ENCODE measurements around the gene GALNT16.

GALNT16 gene

GRCh38 chr14:69404883-69405282 lies 144.9 kb downstream of the GALNT16 start:
- peaks cover 17% of the 10 kb centered on the region for H3K36me3 ChIP-seq (ENCODE audit: insufficient read depth, low read length)
- H3K27ac ChIP-seq = no peak overlapping the region
- H3K9me3 ChIP-seq (ENCODE audit: low read depth, low read length) = no peaks in the 10 kb centered on the region
- DNase-seq (ENCODE audit: low read depth, low spot score) = no peak
- H3K9ac ChIP-seq (ENCODE audit: insufficient read length) = no peak overlapping the region
- no peak for TF ChIP-seq FOXP2 (optimal IDR thresholded peaks at IDR 0.05; ENCODE audit: control extremely low read depth, extremely low read length, insufficient read depth)
- no peak for TF ChIP-seq POLR2AphosphoS5 (IDR thresholded peaks at IDR 0.05; ENCODE audit: borderline replicate concordance, low read depth, low read length)
- TF ChIP-seq EZH2 (IDR thresholded peaks at IDR 0.05) = no peak
- no peak overlapping the region for H3K4me3 ChIP-seq

- no peak overlapping the region for H3K27ac ChIP-seq
- DNase-seq (ENCODE audit: low read depth, low spot score) = no peak
- no peak overlapping the region for H3K4me3 ChIP-seq
- no peaks in the 10 kb centered on the region for H3K9me3 ChIP-seq (ENCODE audit: low read depth, low read length)
- H3K9ac ChIP-seq (ENCODE audit: insufficient read length) = no peak overlapping the region
- no peak for TF ChIP-seq FOXP2 (optimal IDR thresholded peaks at IDR 0.05; ENCODE audit: control extremely low read depth, extremely low read length, insufficient read depth)
- no peak for TF ChIP-seq POLR2AphosphoS5 (IDR thresholded peaks at IDR 0.05; ENCODE audit: borderline replicate concordance, low read depth, low read length)
- TF ChIP-seq EZH2 (IDR thresholded peaks at IDR 0.05) = no peak
- H3K36me3 ChIP-seq (ENCODE audit: insufficient read depth, low read length) = peaks cover 17% of the 10 kb centered on the region
Measured at GRCh38 chr14:69405762-69406161, 145.8 kb downstream of the GALNT16 start.

All from SK-N-MC (cell line).